IMR-90 (cell line): ENCODE data around the gene DCDC2. TPM values are rescaled to one million over a fixed set of nuclear protein-coding genes. Genes with fewer than 3 reads are reported as not detected.

ENCODE experiments used
- ATAC-seq: fragments of 200-7000 bp; cut with Tn5 transposase; 2 replicates; pipeline ENCODE4 v1.9.1; 2020; ENCODE audit warnings: low read depth, mild to moderate bottlenecking, moderate library complexity
- BruUV-seq: library from RNA; stranded (reverse); fragments of 400-500 nt; replicated peaks from 2 replicates; lab custom pipeline; 2021; lab: Mats Ljungman, UMichigan
- CTCF ChIA-PET: fragments of 300-600 bp; formaldehyde crosslinking; extraction: SDS; loops from one replicate; lab custom pipeline; 2021; ENCODE audit warnings: antibody characterized with exemption; lab: Yijun Ruan, JAX
- POLR2A ChIA-PET: fragments of 300-600 bp; sonication (Branson Sonifier 250); formaldehyde crosslinking; loops from one replicate; lab custom pipeline; 2022; ENCODE audit warnings: antibody characterized with exemption; ENCODE audit not compliant: unreplicated experiment; lab: Charles Lee
- DNase-seq: peaks from one replicate; pipeline ENCODE4 v3.0.0; 2013
- H2AFZ ChIP-seq: replicated peaks from 2 replicates; pipeline ENCODE3; 2013; ENCODE audit warnings: low read length, mild to moderate bottlenecking; ENCODE audit not compliant: poor library complexity
- H2AK5ac ChIP-seq: 2 replicates; pipeline ENCODE4 v1.6.1; 2013; ENCODE audit warnings: low read depth, low read length, inconsistent platforms
- H2AK9ac ChIP-seq: replicated peaks from 2 replicates; pipeline ENCODE3; 2013; ENCODE audit warnings: mild to moderate bottlenecking, low read depth, low read length, moderate library complexity; ENCODE audit not compliant: poor library complexity
- H2BK120ac ChIP-seq: 2 replicates; pipeline ENCODE4 v1.6.1; 2013; ENCODE audit warnings: low read depth, low read length, inconsistent platforms
- H2BK15ac ChIP-seq: 3 replicates; pipeline ENCODE4 v1.6.1; 2013; ENCODE audit warnings: low read depth, low read length, inconsistent platforms
- H2BK20ac ChIP-seq: 2 replicates; pipeline ENCODE4 v1.6.1; 2013; ENCODE audit warnings: low read depth, mild to moderate bottlenecking, inconsistent platforms, low read length, moderate library complexity
- H2BK5ac ChIP-seq: 2 replicates; pipeline ENCODE4 v1.6.1; 2013; ENCODE audit warnings: mild to moderate bottlenecking, low read depth, low read length, inconsistent platforms; ENCODE audit not compliant: poor library complexity, severe bottlenecking
- H3K14ac ChIP-seq: replicated peaks from 2 replicates; pipeline ENCODE4 v1.6.1; 2013; ENCODE audit warnings: low read depth, low read length, inconsistent platforms
- H3K18ac ChIP-seq: 2 replicates; pipeline ENCODE4 v1.6.1; 2013; ENCODE audit warnings: low read depth, low read length, control low read depth
- H3K23ac ChIP-seq: 2 replicates; pipeline ENCODE4 v1.6.1; 2013; ENCODE audit warnings: low read depth, low read length, inconsistent platforms
- H3K27ac ChIP-seq: 2 replicates; pipeline ENCODE4 v1.5.1; 2013; ENCODE audit warnings: mild to moderate bottlenecking, control low read depth, low read length; ENCODE audit not compliant: insufficient read depth
- H3K27me3 ChIP-seq: 2 replicates; pipeline ENCODE4 v1.6.1; 2013; ENCODE audit warnings: low read length; ENCODE audit not compliant: control insufficient read depth, insufficient read depth
- H3K36me3 ChIP-seq: 2 replicates; pipeline ENCODE4 v1.6.1; 2013; ENCODE audit warnings: low read length, mixed read lengths; ENCODE audit not compliant: control insufficient read depth, insufficient read depth
- H3K4ac ChIP-seq: 2 replicates; pipeline ENCODE4 v1.6.1; 2013; ENCODE audit warnings: low read depth, low read length, inconsistent platforms
- H3K4me1 ChIP-seq: 2 replicates; pipeline ENCODE4 v1.6.1; 2013; ENCODE audit warnings: low read length, mixed read lengths; ENCODE audit not compliant: control insufficient read depth, insufficient read depth
- H3K4me2 ChIP-seq: 2 replicates; pipeline ENCODE4 v1.6.1; 2013; ENCODE audit warnings: low read depth, mild to moderate bottlenecking, control low read depth, low read length, moderate library complexity
- H3K4me3 ChIP-seq: 2 replicates; pipeline ENCODE4 v1.5.1; 2013; ENCODE audit warnings: low read depth, mild to moderate bottlenecking, control low read depth, low read length, moderate library complexity; ENCODE audit not compliant: insufficient read depth
- H3K56ac ChIP-seq: 2 replicates; pipeline ENCODE4 v1.6.1; 2013; ENCODE audit warnings: low read length, inconsistent platforms; ENCODE audit not compliant: insufficient read depth; ENCODE audit errors: extremely low read depth
- H3K79me1 ChIP-seq, 2 experiments: 2 replicates each; pipeline ENCODE4 v1.6.1; 2013; ENCODE audit warnings: low read length in 2 of 2, inconsistent platforms in 1 of 2, low read depth in 1 of 2
- H3K9ac ChIP-seq: 2 replicates; pipeline ENCODE4 v1.6.1; 2013; ENCODE audit warnings: low read depth, low read length, control low read depth
- H3K9me1 ChIP-seq: 2 replicates; pipeline ENCODE4 v1.6.1; 2013; ENCODE audit warnings: low read length, inconsistent platforms; ENCODE audit not compliant: insufficient read depth
- H3K9me3 ChIP-seq: 2 replicates; pipeline ENCODE4 v1.6.1; 2013; ENCODE audit warnings: low read length; ENCODE audit not compliant: control insufficient read depth, insufficient read depth
- H4K20me1 ChIP-seq: 2 replicates; pipeline ENCODE4 v1.6.1; 2013; ENCODE audit warnings: low read length, inconsistent platforms; ENCODE audit not compliant: insufficient read depth
- H4K5ac ChIP-seq: 2 replicates; pipeline ENCODE4 v1.6.1; 2013; ENCODE audit warnings: mild to moderate bottlenecking, low read depth, low read length, control low read depth
- H4K8ac ChIP-seq, 2 experiments: 2 replicates each; pipeline ENCODE4 v1.6.1; 2013; ENCODE audit warnings: low read depth in 2 of 2, low read length in 2 of 2, control low read depth in 1 of 2, inconsistent platforms in 1 of 2
- H4K91ac ChIP-seq: 2 replicates; pipeline ENCODE4 v1.6.1; 2013; ENCODE audit warnings: low read depth, low read length, inconsistent platforms; ENCODE audit not compliant: insufficient read depth
- MAFK ChIP-seq: IDR thresholded peaks from 2 replicates; pipeline ENCODE4 v1.6.1; 2012; ENCODE audit warnings: low read depth, low read length, improper control_type of control experiment
- MAZ ChIP-seq: IDR thresholded peaks from 2 replicates; pipeline ENCODE4 v1.6.1; 2012; ENCODE audit warnings: low read depth, mild to moderate bottlenecking, low read length, improper control_type of control experiment, moderate library complexity, borderline replicate concordance
- NFE2L2 ChIP-seq: fragments of 150-350 bp; IDR thresholded peaks from 2 replicates; pipeline ENCODE4 v1.6.1; 2016; ENCODE audit warnings: low read depth, mild to moderate bottlenecking, low read length
- RAD21 ChIP-seq: IDR thresholded peaks from 2 replicates; pipeline ENCODE4 v1.6.1; 2012; ENCODE audit warnings: low read length, improper control_type of control experiment
- RCOR1 ChIP-seq: IDR thresholded peaks from 2 replicates; pipeline ENCODE4 v1.6.1; 2012; ENCODE audit warnings: mild to moderate bottlenecking, low read length, improper control_type of control experiment; ENCODE audit not compliant: insufficient replicate concordance
- SMC3 ChIP-seq: fragments of 150-350 bp; IDR thresholded peaks from 2 replicates; pipeline ENCODE4 v1.6.1; 2016; ENCODE audit warnings: low read depth, mild to moderate bottlenecking, antibody characterized with exemption, low read length, moderate library complexity
- WGBS, 2 experiments: methylation state at CpG; one replicate each; pipeline versions ENCODE4 v1.1.5 to v1.1.7; 2013; ENCODE audit warnings: missing lambda C conversion rate in 2 of 2; ENCODE audit not compliant: insufficient read length in 1 of 2; ENCODE audit errors: extremely low coverage in 2 of 2; 5-methylcytosine and 5-hydroxymethylcytosine counted together
- dilution Hi-C: fragments of 300-500 bp; cut with HindIII; formaldehyde crosslinking; loops from one replicate; pipeline ENCODE4 v1.14.3; 2018; ENCODE audit warnings: low sequenced_read_pairs; ENCODE audit not compliant: unreplicated experiment
- in situ Hi-C: fragments of 300-500 bp; cut with MboI; formaldehyde crosslinking; loops from 3 replicates; pipeline ENCODE4 v1.14.3; 2019; ENCODE audit warnings: low sequenced_read_pairs, inconsistent platforms, mixed read lengths
- intact Hi-C: fragments of 100-400 bp; cut with micrococcal nuclease; formaldehyde crosslinking; loops from 2 replicates; pipeline ENCODE4 v1.10.0; 2022
- polyA plus RNA-seq, 3 experiments: library from polyadenylated mRNA; depleted of rRNA; stranded (reverse); fragments of >200 nt; gene quantifications; 2 replicates each; pipeline ENCODE4 v1.2.3, GENCODE V29; 2012; ENCODE audit warnings: low replicate concordance in 1 of 3
- total RNA-seq: library from RNA; depleted of rRNA; stranded (reverse); fragments of >200 nt; gene quantifications from 2 replicates; pipeline ENCODE4 v1.2.3, GENCODE V29; 2012
- TF ChIP-seq, protein P1 (sequence below): fragments of 150-350 bp; IDR thresholded peaks from 2 replicates; pipeline ENCODE4 v1.6.1; 2017; ENCODE audit warnings: mild to moderate bottlenecking, antibody characterized with exemption, low read length, low read depth
- TF ChIP-seq, protein P2 (sequence below): conservative IDR thresholded peaks from 2 replicates; pipeline ENCODE4 v1.5.1; 2012; ENCODE audit warnings: mild to moderate bottlenecking, low read depth, low read length, improper control_type of control experiment

DCDC2 gene
- total and polyA plus RNA-seq, 2 of the 4 experiments (the other 2 are of a cell fraction) = not detected

DNA sequence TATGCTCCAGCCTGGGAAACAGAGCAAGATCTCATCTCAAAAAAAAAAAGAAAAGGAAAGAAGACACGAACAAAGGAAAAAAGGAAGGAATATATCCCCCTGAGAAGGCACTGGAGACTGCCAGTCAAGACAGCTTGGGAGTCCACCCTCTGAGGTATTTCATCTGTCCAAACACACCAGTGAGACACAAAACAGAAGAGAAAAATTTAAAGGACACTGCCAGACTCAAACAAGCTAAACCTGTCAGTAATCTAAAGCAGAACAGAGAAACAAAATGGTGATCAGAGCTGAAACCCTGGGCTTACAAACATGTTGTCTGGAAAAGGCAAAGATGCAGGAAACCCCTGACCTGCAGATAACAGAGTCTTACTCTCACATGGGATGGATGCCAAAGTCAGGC, 114.9 kb downstream of the DCDC2 start:
- Histone ChIP-seq H4K20me1 (no peaks in the 10 kb centered on the region), H3K14ac (no peak overlapping the region), H2BK5ac (no peak overlapping the region), H3K27me3 (no peaks in the 10 kb centered on the region), H4K91ac (no peak overlapping the region), H2BK20ac (no peak overlapping the region), H3K4me2 (no peak overlapping the region), H3K4me1 (no peaks in the 10 kb centered on the region), H3K9me3 (peaks cover 4% of the 10 kb centered on the region; the same call in 1 of the 2 replicates), H4K8ac (no peak overlapping the region), H3K9me1 (no peaks in the 10 kb centered on the region), H3K9ac (no peak overlapping the region), H3K4me3 (no peak overlapping the region), H3K23ac (no peak overlapping the region), H2AK5ac (no peak overlapping the region), H3K4ac (no peak overlapping the region), H2BK15ac (no peak overlapping the region), H3K79me1 (no peaks in the 10 kb centered on the region), H2AK9ac (no peak overlapping the region), H2BK120ac (no peak overlapping the region), H3K27ac (no peak overlapping the region), H2AFZ (no peak overlapping the region), H3K36me3 (no peaks in the 10 kb centered on the region), H3K56ac (no peak overlapping the region), H3K18ac (no peak overlapping the region), H4K5ac (no peak overlapping the region)
- no CpG with 5 or more reads among the region's 1 CpG for WGBS, 2 experiments
- no TSS peak for BruUV-seq
- TF ChIP-seq, protein P1, sequence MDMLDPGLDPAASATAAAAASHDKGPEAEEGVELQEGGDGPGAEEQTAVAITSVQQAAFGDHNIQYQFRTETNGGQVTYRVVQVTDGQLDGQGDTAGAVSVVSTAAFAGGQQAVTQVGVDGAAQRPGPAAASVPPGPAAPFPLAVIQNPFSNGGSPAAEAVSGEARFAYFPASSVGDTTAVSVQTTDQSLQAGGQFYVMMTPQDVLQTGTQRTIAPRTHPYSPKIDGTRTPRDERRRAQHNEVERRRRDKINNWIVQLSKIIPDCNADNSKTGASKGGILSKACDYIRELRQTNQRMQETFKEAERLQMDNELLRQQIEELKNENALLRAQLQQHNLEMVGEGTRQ = no peak
- TF ChIP-seq SMC3 = no peak
- TF ChIP-seq MAFK = no peak
- TF ChIP-seq, protein P2, sequence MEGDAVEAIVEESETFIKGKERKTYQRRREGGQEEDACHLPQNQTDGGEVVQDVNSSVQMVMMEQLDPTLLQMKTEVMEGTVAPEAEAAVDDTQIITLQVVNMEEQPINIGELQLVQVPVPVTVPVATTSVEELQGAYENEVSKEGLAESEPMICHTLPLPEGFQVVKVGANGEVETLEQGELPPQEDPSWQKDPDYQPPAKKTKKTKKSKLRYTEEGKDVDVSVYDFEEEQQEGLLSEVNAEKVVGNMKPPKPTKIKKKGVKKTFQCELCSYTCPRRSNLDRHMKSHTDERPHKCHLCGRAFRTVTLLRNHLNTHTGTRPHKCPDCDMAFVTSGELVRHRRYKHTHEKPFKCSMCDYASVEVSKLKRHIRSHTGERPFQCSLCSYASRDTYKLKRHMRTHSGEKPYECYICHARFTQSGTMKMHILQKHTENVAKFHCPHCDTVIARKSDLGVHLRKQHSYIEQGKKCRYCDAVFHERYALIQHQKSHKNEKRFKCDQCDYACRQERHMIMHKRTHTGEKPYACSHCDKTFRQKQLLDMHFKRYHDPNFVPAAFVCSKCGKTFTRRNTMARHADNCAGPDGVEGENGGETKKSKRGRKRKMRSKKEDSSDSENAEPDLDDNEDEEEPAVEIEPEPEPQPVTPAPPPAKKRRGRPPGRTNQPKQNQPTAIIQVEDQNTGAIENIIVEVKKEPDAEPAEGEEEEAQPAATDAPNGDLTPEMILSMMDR = no peak
- TF ChIP-seq NFE2L2 = no peak
- TF ChIP-seq MAZ = no peak
- no peak for TF ChIP-seq RCOR1
- TF ChIP-seq RAD21 = no peak
- in situ Hi-C loops (no loop called here), dilution Hi-C loops (no loop called here), intact Hi-C loops (no loop called here)
- ChIA-PET POLR2A (no interaction called here), CTCF (no interaction called here)
- ATAC-seq = no peak
- DNase-seq = no peak
